Left cardiac atrium (tissue), 4 donors: Measurements from ENCODE around the gene CNOT3. TPM values are rescaled to one million over a fixed set of nuclear protein-coding genes. Genes with fewer than 3 reads are reported as not detected.
"Not testable (repeated sequence)": the region's sequence is repeated elsewhere in the genome, so short reads cannot be mapped to it uniquely, and the experiment has no call there.

Source experiments
- ATAC-seq, 2 donors: fragments of 200-7000 bp; cut with Tn5 transposase; one replicate each; pipeline ENCODE4 v1.9.1; 2020; ENCODE audit warnings: mild to moderate bottlenecking in 2 of 2, moderate library complexity in 2 of 2
- DNase-seq: peaks from one replicate; pipeline ENCODE4 v3.0.0-alpha.2; 2020
- intact Hi-C, 2 donors: fragments of 100-400 bp; cut with DNase I; formaldehyde crosslinking; loops; one replicate each; pipeline versions ENCODE4 v1.14.1 to v1.15.1; 2022 to 2023
- total RNA-seq, 2 donors: library from RNA; stranded (reverse); fragmentation: NEBNext Ultra II Directional; extraction: Animal tissue kit (Norgen Biotek cat#: 25700); gene quantifications; one replicate each; pipeline ENCODE4 v1.2.1, GENCODE V29; 2021
- donor health status: DM: no; HTN: yes; CAD: no.
- donor health status: DM: no; HTN: yes; CAD: no; lungs with severe emphysema.
- donor health status: DM: yes; HTN: yes; CAD: no.
- donor health status: Dilated cardiomyopathy.

CNOT3 gene
- total RNA-seq, 2 donors from 2014 or later, result 18.9 to 21.4 TPM

DNA sequence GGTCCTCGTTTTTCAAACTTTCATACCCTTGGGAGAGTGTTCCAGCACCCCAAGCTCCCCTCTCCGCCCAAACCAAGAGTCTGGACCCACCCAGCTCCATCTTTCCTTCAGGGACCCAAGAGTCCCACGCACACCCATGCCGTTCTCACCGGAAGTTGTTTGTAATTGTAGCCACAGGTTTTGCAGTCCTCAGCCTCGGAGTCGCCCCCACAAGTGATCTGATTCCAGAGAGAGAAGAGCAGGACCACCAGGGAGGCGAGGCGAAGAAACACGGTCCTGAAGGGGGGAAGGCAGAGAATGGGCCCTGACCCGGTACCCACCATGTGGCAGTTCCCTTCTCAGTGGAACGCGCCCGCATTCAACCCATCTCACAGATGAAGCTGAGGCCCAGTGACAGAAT is 25.3 kb downstream of the CNOT3 start:
- intact Hi-C loops, result no loop called here
- ATAC-seq (no peak), DNase-seq (no peak)

DNA sequence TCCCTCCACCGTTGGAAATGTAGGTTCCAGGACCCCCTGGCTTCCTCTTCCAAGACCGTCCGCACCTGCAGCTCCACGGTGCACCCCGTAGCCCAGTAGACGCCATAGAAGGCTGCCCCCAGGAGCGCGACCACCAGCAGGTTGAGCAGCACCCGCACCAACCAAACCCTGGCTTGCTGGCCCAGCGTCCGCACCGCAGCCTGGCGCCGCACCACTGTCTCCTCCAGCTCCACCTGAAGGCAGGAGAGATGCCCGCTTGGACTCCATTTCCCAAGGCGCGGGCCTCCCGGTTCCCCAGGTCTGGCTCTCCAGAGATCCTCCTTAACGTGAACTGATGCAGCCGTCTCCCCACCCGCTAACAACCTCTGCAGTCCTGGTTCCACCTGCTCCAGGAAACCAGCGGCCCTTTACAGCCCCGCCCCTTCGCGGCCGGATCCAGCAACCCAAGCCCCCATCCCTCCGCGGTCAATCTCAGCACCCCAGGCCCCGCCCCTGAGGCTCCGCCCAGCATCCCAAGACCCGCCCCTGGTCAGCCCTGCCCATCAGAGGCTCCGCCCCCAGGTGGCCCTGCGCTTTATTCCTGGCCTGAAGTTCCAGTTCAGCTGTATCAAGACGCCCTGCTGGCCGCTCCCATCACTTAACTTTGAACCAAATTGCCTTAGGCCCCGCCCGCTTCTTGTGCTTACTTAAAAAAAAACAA is 27.0 kb downstream of the CNOT3 start:
- DNase-seq (no peak), ATAC-seq (peak in 1 of 2 donors; percentile 29)
- intact Hi-C loops, result loop anchor here in 1 of 2 donors (5.0 kb wide), 1 partner anchor 68 kb away; no protein-coding TSS in a partner anchor

GRCh38 chr19:54165222-54165621 is 27.7 kb downstream of the CNOT3 start:
- no peak for ATAC-seq
- no peak for DNase-seq
- intact Hi-C loops, result loop anchor here in 1 of 2 donors (5.0 kb wide), 1 partner anchor 67 kb away; no protein-coding TSS in a partner anchor

DNA sequence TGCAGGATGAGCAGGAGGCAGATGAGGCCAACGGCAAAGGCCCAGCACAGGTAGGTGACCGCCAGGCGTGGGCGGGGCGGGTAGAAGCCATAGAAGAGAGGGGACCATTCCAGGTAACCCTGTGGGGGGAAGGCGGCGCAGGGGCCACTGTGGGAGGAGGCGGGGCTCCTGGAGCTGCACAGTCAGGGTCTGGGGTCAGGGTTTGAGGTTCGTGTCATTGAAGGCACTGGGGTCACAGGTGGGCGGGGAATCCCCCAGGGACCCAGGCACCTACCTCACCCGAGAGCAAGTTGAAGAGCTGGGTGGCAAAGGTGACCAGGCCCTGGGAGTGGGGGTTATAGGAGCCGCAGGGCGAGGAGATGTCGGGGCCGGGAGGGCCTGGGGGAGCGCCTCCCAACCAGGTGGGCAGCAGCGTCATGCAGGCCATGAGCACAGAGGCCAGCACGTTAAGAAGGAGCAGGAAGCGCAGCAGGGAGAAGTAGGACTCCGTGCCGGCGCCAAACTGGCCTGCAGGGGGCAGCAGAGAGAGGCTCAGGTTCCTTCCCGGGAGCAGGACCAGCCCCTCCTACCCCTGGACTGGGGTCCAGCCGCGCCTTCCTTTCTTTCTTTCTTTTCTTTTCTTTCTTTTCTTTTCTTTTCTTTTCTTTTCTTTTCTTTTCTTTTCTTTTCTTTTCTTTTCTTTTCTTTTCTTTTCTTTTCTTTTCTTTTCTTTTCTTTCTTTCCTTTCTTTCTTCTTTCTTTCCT is 30.8 kb downstream of the CNOT3 start:
- ATAC-seq, result peak; percentile 83 to 91
- intact Hi-C loops, result loop anchor here (1.0 to 5.0 kb wide), 2 partner anchors 63 to 64 kb away; no protein-coding TSS in a partner anchor
- DNase-seq, result peak; percentile 92

DNA sequence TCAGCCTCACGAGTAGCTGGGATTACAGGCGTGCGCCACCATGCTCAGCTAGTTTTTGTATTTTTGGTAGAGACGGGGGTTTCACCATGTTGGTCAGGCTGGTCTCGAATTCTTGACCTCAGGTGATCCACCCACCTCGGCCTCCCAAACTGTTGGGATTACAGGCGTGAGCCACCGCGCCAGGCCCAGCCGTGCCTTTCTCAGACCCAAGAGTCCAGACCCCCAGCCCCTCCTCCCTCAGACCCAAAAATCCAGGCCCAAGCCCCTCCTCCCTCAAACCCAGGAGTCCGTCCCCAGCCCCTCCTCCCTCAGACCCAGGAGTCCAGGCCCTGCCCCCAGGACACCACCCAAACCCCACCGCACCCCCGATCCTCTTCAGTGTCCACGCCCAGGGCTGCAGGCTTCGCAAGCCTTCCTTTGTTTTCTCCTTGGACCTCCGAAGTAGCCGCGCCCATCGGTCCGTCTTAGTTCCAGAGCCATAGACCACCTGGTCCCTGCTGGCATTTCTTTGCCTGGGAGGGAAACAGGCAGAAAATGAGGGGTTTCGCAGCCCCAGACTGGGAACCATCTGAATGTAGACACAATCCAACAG is 31.7 kb downstream of the CNOT3 start:
- intact Hi-C loops, result loop anchor here in 1 of 2 donors (5.0 kb wide), 1 partner anchor 63 kb away; no protein-coding TSS in a partner anchor
- DNase-seq (no peak), ATAC-seq (no peak)

- intact Hi-C loops, DNase-seq, ATAC-seq: not testable (repeated sequence)
Measured at GRCh38 chr19:54171736-54172431, 34.3 kb downstream of the CNOT3 start.

DNA sequence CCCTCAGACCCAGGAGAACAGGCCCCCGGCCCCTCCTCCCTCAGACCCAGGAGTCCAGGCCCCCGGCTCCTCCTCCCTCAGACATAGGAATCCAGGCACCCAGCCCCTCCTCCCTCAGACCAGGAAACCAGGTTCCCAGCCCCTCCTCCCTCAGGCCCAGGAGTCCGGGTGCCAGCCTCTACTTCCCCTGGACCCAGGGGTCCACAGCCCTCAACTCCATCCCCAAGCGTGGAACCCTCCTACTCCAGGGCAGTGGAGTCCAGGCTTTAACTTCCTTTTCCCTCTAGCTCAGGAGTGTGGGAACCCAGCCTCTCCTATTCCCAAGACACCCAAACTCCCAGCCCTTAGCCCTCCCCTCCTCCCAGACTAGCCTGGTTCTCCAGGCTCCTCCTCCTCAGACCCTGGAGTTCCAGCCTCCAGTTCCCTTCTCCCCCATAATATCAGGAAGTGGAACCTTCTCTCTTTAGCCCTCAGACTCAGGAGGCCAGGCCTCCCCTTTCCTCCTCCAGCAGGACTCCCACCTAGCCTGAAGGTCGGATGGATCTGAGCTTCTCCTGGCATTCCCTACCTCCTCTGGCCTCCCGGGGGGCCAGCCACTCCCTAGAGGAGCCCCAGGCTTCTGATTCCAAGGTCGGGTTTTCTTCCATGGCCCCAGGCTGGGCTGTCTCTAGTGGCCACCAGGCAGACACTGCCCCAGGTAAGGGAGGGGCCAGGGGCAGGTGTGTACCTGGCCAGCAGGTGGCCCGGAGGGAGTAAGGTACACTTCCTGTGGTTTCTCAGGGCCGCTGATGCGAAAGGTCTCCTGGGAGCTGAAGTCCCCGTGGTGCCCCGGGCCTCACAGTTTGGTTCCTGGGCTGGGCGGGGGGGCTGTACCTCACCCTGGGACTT is 35.2 kb downstream of the CNOT3 start, which contains the start of gene TMC4:
Gene TMC4 (minus strand): TSS at position 690 of the 888 bp plus-strand sequence. CDS start 43 bp downstream, at position 647.
- ATAC-seq (peak; percentile 30 to 55), DNase-seq (no peak)
- intact Hi-C loops, result no loop called here

- intact Hi-C loops, result no loop called here
- ATAC-seq (no peak), DNase-seq (no peak)
Measured at GRCh38 chr19:54173359-54173699, 35.8 kb downstream of the CNOT3 start.

GRCh38 chr19:54173951-54174834 is 36.6 kb downstream of the CNOT3 start:
- intact Hi-C loops, result no loop called here
- ATAC-seq (no peak), DNase-seq (no peak)

DNA sequence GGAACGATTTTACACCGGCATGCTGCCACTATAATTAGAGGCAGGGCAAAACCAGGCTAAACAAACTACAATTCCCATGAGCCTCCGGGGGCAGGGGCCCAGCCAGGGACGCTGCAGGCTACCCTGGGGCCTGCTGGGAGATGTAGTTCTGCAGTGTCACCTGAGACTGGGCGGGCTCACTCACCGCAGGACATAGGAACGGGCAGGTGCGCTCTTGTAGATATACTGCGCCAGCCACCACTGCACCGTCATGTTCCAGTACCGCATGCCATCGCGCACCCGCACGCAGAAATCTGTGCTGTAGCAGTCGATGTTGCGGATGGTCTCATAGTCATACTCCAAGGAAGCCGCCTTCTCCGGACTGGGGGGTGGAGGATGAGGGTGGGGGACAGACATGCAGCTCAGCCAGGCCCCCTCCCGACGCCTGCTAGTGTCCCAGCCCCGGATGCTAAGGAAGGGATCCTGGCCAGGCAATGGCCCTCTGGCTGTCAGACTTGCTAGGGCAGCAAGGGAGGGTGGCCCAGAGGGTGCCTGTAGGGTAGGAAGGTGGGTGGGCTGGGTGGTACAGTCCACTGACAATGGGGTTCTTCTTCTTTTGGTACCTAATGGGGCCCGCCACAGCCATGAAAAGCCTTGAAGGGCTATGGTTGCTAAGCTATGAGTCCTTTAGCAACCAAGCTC is 41.2 kb downstream of the CNOT3 start:
- no peak for DNase-seq

DNA sequence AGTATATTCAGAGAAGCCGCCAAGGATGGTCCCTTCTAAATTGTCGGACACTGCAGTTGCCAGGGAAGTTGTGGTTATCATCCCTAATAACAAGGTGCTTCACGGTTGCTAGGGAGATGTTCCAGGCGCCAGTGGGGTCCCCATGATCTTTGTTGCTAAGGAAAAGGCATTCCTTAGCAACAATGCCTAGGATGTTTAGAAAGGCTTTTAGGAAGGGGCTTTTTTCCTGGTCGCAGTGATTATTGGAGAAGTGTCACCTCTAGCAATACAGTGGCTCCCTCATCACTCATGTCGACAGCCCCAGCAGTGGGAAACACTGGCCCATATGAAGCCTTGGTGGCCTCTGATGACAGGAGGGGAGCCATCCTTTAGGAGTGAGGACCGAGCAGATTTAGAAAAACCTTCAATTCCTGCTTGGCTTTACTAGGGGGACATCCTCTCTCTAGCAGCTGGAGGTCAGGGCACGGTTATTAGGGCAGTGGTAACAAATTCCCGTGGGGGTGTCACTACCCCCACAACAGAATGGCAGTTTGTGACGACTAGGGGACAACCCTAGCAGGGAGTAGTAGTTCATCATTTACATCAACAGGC is 41.8 kb downstream of the CNOT3 start:
- ATAC-seq, result no peak
- DNase-seq, result no peak
- intact Hi-C loops, result no loop called here

More for the DNA sequence above, 41.2 kb downstream of the CNOT3 start:
- ATAC-seq, result peak; percentile 74 to 81
- intact Hi-C loops, result no loop called here

DNA sequence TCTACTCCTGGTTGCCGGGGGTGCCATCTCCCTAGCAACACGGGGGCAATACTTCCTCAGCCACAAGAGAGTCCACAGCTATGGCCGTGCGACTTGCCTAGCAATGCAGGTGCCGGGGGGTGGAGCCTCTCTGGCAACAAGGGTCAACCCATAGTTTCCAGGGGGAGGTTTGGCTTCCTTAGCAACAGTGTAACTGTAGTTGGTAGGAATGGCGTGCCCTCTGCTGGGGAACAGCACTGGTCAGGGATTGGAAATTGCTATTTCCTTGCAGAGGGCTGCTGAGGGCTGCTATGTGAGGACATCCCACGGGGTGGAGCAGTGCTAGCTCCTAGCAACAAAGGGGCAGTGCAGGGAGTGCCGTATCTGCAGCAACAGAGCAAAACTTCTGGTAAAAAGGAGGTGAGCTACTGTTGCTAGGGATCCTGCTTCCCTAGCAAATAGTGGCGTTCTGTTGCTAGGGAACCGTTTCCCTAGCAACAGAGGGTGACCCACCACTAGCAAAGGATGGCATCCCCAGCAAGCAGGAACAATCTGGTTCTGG is 42.4 kb downstream of the CNOT3 start:
- intact Hi-C loops, result no loop called here
- ATAC-seq, result peak in 1 of 2 donors; percentile 14
- DNase-seq, result no peak

GRCh38 chr19:54180691-54181091 is 43.1 kb downstream of the CNOT3 start:
- ATAC-seq (no peak), DNase-seq (no peak)
- intact Hi-C loops, result no loop called here

DNA sequence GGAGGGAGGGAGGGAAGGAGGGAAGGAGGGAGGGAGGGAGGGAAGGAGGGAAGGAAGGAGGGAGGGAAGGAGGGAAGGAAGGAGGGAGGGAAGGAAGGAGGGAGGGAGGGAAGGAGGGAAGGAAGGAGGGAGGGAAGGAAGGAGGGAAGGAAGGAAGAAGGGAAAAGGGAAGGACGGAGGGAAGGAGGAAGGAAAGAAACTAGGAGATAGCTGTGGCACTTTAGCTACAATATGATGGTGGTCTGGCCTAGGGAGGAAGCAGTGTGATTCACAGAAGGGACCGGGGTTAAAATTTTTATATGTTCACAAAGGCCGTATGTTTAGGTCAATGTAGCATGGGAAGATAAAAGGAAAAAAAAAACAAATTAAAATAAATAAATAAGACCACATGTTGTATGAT is 44.3 kb downstream of the CNOT3 start:
- DNase-seq, ATAC-seq, intact Hi-C loops: not testable (repeated sequence)

GRCh38 chr19:54183431-54183830 is 45.9 kb downstream of the CNOT3 start:
- ATAC-seq (no peak), DNase-seq (no peak)
- intact Hi-C loops, result no loop called here

DNA sequence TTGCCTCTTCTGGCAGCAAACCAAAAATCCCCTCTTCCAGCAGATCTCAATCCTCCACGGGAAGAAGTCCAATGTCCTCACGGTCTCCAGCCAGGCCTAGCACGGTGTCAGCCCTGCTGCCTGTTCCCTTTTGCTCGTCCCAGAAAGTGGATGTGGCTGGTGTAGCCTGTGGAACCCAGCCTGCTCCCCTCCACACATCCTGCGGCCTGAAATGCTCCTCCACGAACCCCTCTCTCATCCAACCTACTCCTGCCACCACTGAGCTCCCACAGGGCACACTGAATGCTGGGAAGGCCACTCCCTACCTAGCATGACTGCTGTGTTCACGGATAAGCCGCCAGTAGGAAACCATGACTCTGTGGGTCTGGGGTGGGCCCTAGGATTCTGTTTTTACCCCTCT is 48.8 kb downstream of the CNOT3 start:
- DNase-seq (no peak), ATAC-seq (no peak)
- intact Hi-C loops, result no loop called here
